ENCODE data around the gene BRCC3. TPM values are rescaled to one million over a fixed set of nuclear protein-coding genes. Genes with fewer than 3 reads are reported as not detected.

BRCC3 gene
- total and polyA plus RNA-seq, 2 of the 13 experiments (the other 11 are each of a cell fraction or from before 2014, with no cell fraction given) = 19.8 to 24.3 TPM

DNA sequence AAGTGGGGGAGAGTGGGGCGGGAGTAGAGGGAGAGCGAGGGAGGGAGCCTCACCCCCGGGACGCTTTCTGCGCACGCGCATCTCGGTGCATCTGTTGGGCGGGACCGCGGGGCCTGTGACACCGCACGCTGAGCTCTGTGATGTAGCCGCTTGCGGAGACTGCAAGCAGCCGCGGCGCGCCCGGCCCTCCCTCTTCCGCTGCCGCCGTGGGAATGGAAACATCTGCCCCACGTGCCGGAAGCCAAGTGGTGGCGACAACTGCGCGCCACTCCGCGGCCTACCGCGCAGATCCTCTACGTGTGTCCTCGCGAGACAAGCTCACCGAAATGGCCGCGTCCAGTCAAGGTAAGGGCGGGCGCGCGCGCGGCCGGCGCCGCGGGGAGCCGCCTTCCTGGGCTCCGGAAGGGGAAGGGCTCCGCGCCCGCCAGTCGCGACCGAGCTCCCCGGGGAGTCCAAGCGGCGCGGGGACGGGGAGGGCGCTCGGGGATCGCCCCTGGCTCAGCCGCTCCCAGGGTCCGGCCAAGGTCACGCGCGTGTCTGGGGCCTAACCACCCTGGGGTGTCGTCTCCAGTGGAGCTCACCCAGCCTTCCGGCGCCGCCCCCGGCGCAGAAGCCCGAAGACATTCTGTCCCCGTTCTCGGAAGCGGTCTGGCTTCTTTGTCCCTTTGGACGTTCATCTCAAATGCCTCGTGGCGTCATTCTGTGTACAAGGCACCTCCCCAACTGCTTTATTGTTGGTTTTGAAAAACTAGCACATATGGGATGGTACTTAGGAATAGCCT, 44.4 kb upstream of the BRCC3 start, which contains the start of gene FUNDC2 (continued):
- TF ChIP-seq ZNF678 (CRISPR knock-in tag; IDR thresholded peaks at IDR 0.05) = no peak
- no peak for TF ChIP-seq ZNF496 (CRISPR knock-in tag; IDR thresholded peaks at IDR 0.05; ENCODE audit: insufficient replicate concordance)
- 0 out of 2 replicates have a peak, but pooled peaks have one; percentile 28 for TF ChIP-seq BORCS8-MEF2B (CRISPR knock-in tag; IDR thresholded peaks at IDR 0.05)
- TF ChIP-seq RCOR2 (CRISPR knock-in tag; IDR thresholded peaks at IDR 0.05) = no peak
- TF ChIP-seq CCDC6 (CRISPR knock-in tag; IDR thresholded peaks at IDR 0.05) = no peak; the same call in 1 of the 2 replicates
- no peak for TF ChIP-seq AGO1 (IDR thresholded peaks at IDR 0.05; ENCODE audit: low read depth, low read length, poor library complexity, severe bottlenecking)
- no peak for TF ChIP-seq MYNN (CRISPR knock-in tag; IDR thresholded peaks at IDR 0.05; ENCODE audit: low read depth)
- no peak for TF ChIP-seq ZBTB42 (CRISPR knock-in tag; IDR thresholded peaks at IDR 0.05)
- TF ChIP-seq E2F1 (CRISPR knock-in tag; IDR thresholded peaks at IDR 0.05) = peak; percentile 46; the same call in 1 of the 2 replicates
- TF ChIP-seq JUNB (CRISPR knock-in tag; IDR thresholded peaks at IDR 0.05; ENCODE audit: borderline replicate concordance) = no peak
- TF ChIP-seq ARID5B (CRISPR knock-in tag; IDR thresholded peaks at IDR 0.05) = peak; percentile 48; the same call in 1 of the 2 replicates
- TF ChIP-seq ZFP1 (CRISPR knock-in tag; IDR thresholded peaks at IDR 0.05) = no peak
- TF ChIP-seq MEIS1 (CRISPR knock-in tag; IDR thresholded peaks at IDR 0.05; ENCODE audit: borderline replicate concordance) = peak; percentile 59; the same call in 1 of the 2 replicates
- no peak for TF ChIP-seq LCORL (IDR thresholded peaks at IDR 0.05)
- TF ChIP-seq LCORL (CRISPR knock-in tag; IDR thresholded peaks at IDR 0.05) = no peak
- no peak for TF ChIP-seq ZNF468 (CRISPR knock-in tag; IDR thresholded peaks at IDR 0.05)
- no peak for TF ChIP-seq ZNF619 (CRISPR knock-in tag; IDR thresholded peaks at IDR 0.05)
- TF ChIP-seq, protein P1, sequence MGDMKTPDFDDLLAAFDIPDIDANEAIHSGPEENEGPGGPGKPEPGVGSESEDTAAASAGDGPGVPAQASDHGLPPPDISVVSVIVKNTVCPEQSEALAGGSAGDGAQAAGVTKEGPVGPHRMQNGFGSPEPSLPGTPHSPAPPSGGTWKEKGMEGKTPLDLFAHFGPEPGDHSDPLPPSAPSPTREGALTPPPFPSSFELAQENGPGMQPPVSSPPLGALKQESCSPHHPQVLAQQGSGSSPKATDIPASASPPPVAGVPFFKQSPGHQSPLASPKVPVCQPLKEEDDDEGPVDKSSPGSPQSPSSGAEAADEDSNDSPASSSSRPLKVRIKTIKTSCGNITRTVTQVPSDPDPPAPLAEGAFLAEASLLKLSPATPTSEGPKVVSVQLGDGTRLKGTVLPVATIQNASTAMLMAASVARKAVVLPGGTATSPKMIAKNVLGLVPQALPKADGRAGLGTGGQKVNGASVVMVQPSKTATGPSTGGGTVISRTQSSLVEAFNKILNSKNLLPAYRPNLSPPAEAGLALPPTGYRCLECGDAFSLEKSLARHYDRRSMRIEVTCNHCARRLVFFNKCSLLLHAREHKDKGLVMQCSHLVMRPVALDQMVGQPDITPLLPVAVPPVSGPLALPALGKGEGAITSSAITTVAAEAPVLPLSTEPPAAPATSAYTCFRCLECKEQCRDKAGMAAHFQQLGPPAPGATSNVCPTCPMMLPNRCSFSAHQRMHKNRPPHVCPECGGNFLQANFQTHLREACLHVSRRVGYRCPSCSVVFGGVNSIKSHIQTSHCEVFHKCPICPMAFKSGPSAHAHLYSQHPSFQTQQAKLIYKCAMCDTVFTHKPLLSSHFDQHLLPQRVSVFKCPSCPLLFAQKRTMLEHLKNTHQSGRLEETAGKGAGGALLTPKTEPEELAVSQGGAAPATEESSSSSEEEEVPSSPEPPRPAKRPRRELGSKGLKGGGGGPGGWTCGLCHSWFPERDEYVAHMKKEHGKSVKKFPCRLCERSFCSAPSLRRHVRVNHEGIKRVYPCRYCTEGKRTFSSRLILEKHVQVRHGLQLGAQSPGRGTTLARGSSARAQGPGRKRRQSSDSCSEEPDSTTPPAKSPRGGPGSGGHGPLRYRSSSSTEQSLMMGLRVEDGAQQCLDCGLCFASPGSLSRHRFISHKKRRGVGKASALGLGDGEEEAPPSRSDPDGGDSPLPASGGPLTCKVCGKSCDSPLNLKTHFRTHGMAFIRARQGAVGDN (CRISPR knock-in tag; IDR thresholded peaks at IDR 0.05) = peak; percentile 93
- no peak for TF ChIP-seq RFX1 (IDR thresholded peaks at IDR 0.05)
- no peak for TF ChIP-seq ZNF354B (CRISPR knock-in tag; IDR thresholded peaks at IDR 0.05)
- 0 out of 2 replicates have a peak, but pooled peaks have one; percentile 22 for TF ChIP-seq ZNF274 (CRISPR knock-in tag; IDR thresholded peaks at IDR 0.05)
- TF ChIP-seq TBL1XR1 (IDR thresholded peaks at IDR 0.05; ENCODE audit: borderline replicate concordance, low read length, partially characterized antibody) = peak; percentile 18

All from HepG2 (cell line).